BE2C (cell line): Measurements from ENCODE around the gene OR11H6.
"Not testable (repeated sequence)": the region's sequence is repeated elsewhere in the genome, so short reads cannot be mapped to it uniquely, and the experiment has no call there.

Experiments used
- DNase-seq: peaks from one replicate; pipeline ENCODE4 v3.0.0-alpha.2; 2020
- H3K27me3 ChIP-seq: fragments of 250-450 bp; sonication (Bioruptor Pico); 2 replicates; pipeline ENCODE4 v1.5.1; 2020; ENCODE audit warnings: mild to moderate bottlenecking
- H3K36me3 ChIP-seq: fragments of 250-450 bp; sonication (Bioruptor Pico); 2 replicates; pipeline ENCODE4 v1.5.1; 2020; ENCODE audit warnings: mild to moderate bottlenecking
- H3K4me1 ChIP-seq: fragments of 250-450 bp; sonication (Bioruptor Pico); 2 replicates; pipeline ENCODE4 v1.5.1; 2020
- H3K4me3 ChIP-seq: 2 replicates; pipeline ENCODE4 v1.5.1; 2011; ENCODE audit warnings: low read depth, low read length
- H3K9me3 ChIP-seq: fragments of 250-450 bp; sonication (Bioruptor Pico); 2 replicates; pipeline ENCODE4 v1.5.1; 2020
- CTCF ChIP-seq: IDR thresholded peaks from 2 replicates; pipeline ENCODE4 v1.5.1; 2012; ENCODE audit warnings: mild to moderate bottlenecking, low read depth, low read length

OR11H6 gene

DNA sequence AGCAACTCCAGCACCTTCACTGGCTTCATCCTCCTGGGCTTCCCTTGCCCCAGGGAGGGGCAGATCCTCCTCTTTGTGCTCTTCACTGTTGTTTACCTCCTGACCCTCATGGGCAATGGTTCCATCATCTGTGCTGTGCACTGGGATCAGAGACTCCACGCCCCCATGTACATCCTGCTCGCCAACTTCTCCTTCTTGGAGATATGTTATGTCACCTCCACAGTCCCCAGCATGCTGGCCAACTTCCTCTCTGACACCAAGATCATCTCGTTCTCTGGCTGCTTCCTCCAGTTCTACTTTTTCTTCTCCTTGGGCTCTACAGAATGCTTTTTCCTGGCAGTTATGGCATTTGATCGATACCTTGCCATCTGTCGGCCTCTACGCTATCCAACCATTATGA is 26.1 kb upstream of the OR11H6 start:
- Histone ChIP-seq H3K36me3 (no peaks in the 10 kb centered on the region), H3K4me3 (no peak overlapping the region), H3K4me1 (no peaks in the 10 kb centered on the region), H3K9me3 (no peaks in the 10 kb centered on the region), H3K27me3 (no peaks in the 10 kb centered on the region)
- no peak for TF ChIP-seq CTCF
- no peak for DNase-seq

- Histone ChIP-seq H3K4me1 (no peaks in the 10 kb centered on the region), H3K27me3 (no peaks in the 10 kb centered on the region), H3K4me3 (no peak overlapping the region), H3K36me3 (no peaks in the 10 kb centered on the region), H3K9me3 (no peaks in the 10 kb centered on the region)
- no peak for DNase-seq
- TF ChIP-seq CTCF, result no peak
Measured at GRCh38 chr14:20198991-20199390, 24.5 kb upstream of the OR11H6 start.

GRCh38 chr14:20204721-20205120 is 18.8 kb upstream of the OR11H6 start:
- Histone ChIP-seq H3K4me3 (no peak overlapping the region), H3K9me3 (no peaks in the 10 kb centered on the region), H3K27me3 (peaks cover 3% of the 10 kb centered on the region; the same call in 1 of the 2 replicates), H3K36me3 (no peaks in the 10 kb centered on the region), H3K4me1 (no peaks in the 10 kb centered on the region)
- no peak for DNase-seq
- no peak for TF ChIP-seq CTCF

GRCh38 chr14:20209595-20209994 is 13.9 kb upstream of the OR11H6 start:
- H3K9me3 ChIP-seq, result no peaks in the 10 kb centered on the region
- no peak overlapping the region for H3K4me3 ChIP-seq
- no peak for DNase-seq
- peaks cover 3% of the 10 kb centered on the region; the same call in 1 of the 2 replicates for H3K27me3 ChIP-seq
- TF ChIP-seq CTCF, result no peak
- no peaks in the 10 kb centered on the region for H3K4me1 ChIP-seq
- H3K36me3 ChIP-seq, result no peaks in the 10 kb centered on the region

DNA sequence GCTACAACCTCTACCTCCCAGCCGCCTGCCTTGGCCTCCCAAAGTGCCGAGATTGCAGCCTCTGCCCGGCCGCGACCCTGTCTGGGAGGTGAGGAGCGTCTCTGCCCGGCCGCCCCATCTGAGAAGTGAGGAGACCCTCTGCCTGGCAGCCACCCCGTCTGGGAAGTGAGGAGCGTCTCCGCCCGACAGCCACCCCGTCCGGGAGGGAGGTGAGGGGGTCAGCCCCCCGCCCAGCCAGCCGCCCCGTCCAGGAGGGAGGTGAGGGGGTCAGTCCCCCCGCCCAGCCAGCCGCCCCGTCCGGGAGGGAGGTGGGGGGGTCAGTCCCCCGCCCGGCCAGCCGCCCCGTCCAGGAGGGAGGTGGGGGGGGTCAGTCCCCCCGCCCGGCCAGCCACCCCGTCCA is 11.1 kb upstream of the OR11H6 start:
- H3K27me3 ChIP-seq, H3K9me3 ChIP-seq, H3K4me3 ChIP-seq, DNase-seq, H3K4me1 ChIP-seq, H3K36me3 ChIP-seq: not testable (repeated sequence)

DNA sequence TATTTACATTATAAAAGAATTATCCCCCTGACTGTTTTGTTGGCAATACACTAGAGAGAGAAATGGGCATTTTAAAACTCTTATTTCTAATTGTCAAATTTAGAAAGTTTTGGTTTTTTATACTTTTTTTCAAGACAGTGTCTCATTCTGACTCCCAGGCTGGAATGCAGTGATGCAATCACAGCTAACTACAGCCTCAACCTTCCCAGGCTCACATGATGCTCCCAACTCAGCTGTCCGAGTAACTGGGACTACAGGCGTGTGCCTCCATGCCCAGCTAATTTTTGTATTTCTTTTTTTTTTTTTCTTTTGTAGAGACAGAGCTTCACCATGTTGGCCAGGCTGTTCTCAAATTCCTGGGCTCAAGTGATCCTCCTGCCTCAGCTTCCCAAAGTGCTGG is 8.3 kb upstream of the OR11H6 start:
- no peaks in the 10 kb centered on the region for H3K27me3 ChIP-seq
- no peaks in the 10 kb centered on the region for H3K9me3 ChIP-seq
- DNase-seq, result no peak
- H3K4me3 ChIP-seq, result no peak overlapping the region
- TF ChIP-seq CTCF, result no peak
- H3K36me3 ChIP-seq, result no peaks in the 10 kb centered on the region
- H3K4me1 ChIP-seq, result no peaks in the 10 kb centered on the region

GRCh38 chr14:20219033-20219432 is 4.5 kb upstream of the OR11H6 start:
- H3K27me3 ChIP-seq, result no peaks in the 10 kb centered on the region
- no peak for TF ChIP-seq CTCF
- no peaks in the 10 kb centered on the region for H3K9me3 ChIP-seq
- H3K4me3 ChIP-seq, result no peak overlapping the region
- H3K36me3 ChIP-seq, result no peaks in the 10 kb centered on the region
- H3K4me1 ChIP-seq, result no peaks in the 10 kb centered on the region
- DNase-seq, result no peak
